Erythroblast (primary cell): Measurements from ENCODE around the gene DIPK1A.

Source experiments
- GATA1 ChIP-seq: IDR thresholded peaks from 2 replicates; pipeline ENCODE4 v1.6.1; 2011; ENCODE audit warnings: low read depth, mild to moderate bottlenecking, control low read depth, low read length, moderate library complexity
- POLR2A ChIP-seq: IDR thresholded peaks from 2 replicates; pipeline ENCODE4 v1.6.1; 2011; ENCODE audit warnings: mild to moderate bottlenecking, low read length

DNA sequence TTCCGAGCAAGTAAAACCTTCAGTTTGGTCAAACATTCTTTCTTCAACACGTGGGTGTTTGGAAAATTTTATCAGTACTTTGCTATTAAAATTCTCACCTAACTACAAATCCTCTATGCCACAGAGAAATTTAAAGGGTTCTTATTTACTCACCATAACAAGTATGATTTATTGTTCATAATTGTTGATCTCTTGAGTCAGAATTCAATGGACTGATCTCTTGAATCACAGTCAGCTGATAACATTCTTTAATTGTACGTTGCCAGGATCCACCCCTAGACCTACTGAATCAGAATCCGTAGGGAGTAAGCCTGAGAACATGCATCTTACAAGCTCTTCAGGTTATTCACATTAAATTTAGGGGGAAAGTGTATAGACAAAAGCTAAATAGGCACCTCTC lies 51.2 kb downstream of the DIPK1A start:
- TF ChIP-seq POLR2A (no peak), GATA1 (no peak)
